Spleen (tissue), 7 donors: ENCODE data around the gene MLLT11.
A peak's percentile ranks its signal among the peaks of the same experiment; 100 is the strongest.

Source experiments
- POLR2A ChIP-seq, 3 donors: fragments of 450-650 bp; IDR thresholded peaks; one replicate each; pipeline ENCODE4 v1.5.1; 2017; ENCODE audit warnings: antibody characterized with exemption in 3 of 3, mild to moderate bottlenecking in 1 of 3
- TF ChIP-seq, protein P1 (sequence below), 11 experiments: fragments of 200-600 bp in 7 of 11; fragments of 450-650 bp in 4 of 11; sonication (generic) in 4 of 11; IDR thresholded peaks in 8 of 11; conservative IDR thresholded peaks in 3 of 11; 1 replicate in 7 of 11; 2 replicates in 4 of 11; pipeline versions ENCODE4 v1.4.0 to v1.8.0; 2016 to 2021; ENCODE audit warnings: antibody characterized with exemption in 11 of 11, inconsistent platforms in 4 of 11, mild to moderate bottlenecking in 1 of 11
- donor health status: DM: no; HTN: no; CAD: no; lungs with moderate emphysema.
- donor health status: DM: no; HTN: no; CAD: no.
- donor health status: DM: no; HTN: no; CAD: no.

DNA sequence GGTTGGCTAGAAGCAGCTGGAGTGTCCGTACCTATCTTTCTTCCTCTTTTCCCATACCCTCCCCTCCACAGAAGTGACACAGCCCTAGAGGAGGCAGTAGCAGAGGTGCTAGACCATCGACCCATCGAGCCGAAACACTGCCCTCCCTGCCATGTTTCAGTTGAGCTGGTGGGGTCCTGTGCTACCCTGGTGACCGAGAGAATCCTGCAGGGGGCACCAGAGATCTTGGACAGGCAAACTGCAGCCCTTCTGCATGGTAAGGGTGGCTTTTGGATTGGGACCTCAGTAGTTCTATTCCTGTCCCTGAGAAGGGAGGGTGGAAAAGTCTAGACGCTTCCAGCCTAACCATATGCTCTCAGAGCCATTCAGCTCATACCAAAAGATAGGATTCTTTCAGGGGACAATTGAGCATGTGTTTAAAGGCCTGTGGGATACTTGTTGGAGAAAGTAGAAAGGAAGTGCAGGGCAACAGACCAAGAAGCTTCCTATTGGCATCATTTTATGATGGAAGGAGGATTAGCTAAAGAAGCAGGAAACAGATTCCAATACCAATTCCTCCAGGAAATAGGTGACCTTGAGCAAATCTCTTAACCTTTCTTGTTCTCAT is 35.6 kb upstream of the MLLT11 start:
- TF ChIP-seq, protein P1, sequence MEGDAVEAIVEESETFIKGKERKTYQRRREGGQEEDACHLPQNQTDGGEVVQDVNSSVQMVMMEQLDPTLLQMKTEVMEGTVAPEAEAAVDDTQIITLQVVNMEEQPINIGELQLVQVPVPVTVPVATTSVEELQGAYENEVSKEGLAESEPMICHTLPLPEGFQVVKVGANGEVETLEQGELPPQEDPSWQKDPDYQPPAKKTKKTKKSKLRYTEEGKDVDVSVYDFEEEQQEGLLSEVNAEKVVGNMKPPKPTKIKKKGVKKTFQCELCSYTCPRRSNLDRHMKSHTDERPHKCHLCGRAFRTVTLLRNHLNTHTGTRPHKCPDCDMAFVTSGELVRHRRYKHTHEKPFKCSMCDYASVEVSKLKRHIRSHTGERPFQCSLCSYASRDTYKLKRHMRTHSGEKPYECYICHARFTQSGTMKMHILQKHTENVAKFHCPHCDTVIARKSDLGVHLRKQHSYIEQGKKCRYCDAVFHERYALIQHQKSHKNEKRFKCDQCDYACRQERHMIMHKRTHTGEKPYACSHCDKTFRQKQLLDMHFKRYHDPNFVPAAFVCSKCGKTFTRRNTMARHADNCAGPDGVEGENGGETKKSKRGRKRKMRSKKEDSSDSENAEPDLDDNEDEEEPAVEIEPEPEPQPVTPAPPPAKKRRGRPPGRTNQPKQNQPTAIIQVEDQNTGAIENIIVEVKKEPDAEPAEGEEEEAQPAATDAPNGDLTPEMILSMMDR (IDR thresholded peaks at IDR 0.05 in 8 of 11, conservative IDR thresholded peaks at IDR 0.05 in 3 of 11): peak; percentile 74 to 92 (median 83)
- TF ChIP-seq POLR2A (IDR thresholded peaks at IDR 0.05): no peak
